ENCODE measurements around the gene LPO.
A peak's percentile ranks its signal among the peaks of the same experiment; 100 is the strongest.

Gene LPO

DNA sequence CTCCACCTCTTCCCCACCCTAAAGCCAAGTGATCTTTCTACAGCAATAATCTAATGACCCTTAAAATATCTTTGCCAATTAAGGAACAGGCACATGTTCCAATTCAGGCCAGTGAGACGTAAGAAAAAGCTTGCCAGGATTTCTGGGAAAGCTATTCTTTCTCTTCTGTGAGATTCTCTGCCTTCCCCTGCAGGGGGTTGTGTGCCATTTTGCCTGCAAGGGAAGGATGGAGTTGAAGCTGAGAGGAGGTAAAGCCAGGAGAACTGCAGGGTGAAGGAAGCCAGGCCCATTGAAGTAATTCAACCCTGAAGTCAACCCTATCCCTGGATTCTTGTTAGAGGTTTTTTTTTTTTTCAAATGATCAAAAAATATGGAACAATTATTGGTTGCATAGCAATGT lies 9.0 kb upstream of the LPO start:
- peak overlapping the region; percentile 26 for H3K27ac ChIP-seq (ENCODE audit: low read depth, low read length)
- H3K36me3 ChIP-seq (ENCODE audit: control insufficient read depth, insufficient read depth, low read length) = no peaks in the 10 kb centered on the region
- H3K9me3 ChIP-seq (ENCODE audit: control insufficient read depth, insufficient read depth, low read length) = no peaks in the 10 kb centered on the region
- H3K4me1 ChIP-seq (ENCODE audit: control insufficient read depth, insufficient read depth, low read length) = peaks cover 16% of the 10 kb centered on the region
- H3K9ac ChIP-seq (ENCODE audit: low read depth, low read length) = no peak overlapping the region
- peaks cover 79% of the 10 kb centered on the region for H3K27me3 ChIP-seq (ENCODE audit: control insufficient read depth, insufficient read depth, low read length)
- 0 out of 2 replicates have a peak overlapping the region, but pooled peaks have one; percentile 20 for H3K4me3 ChIP-seq (ENCODE audit: low read depth, low read length)

DNA sequence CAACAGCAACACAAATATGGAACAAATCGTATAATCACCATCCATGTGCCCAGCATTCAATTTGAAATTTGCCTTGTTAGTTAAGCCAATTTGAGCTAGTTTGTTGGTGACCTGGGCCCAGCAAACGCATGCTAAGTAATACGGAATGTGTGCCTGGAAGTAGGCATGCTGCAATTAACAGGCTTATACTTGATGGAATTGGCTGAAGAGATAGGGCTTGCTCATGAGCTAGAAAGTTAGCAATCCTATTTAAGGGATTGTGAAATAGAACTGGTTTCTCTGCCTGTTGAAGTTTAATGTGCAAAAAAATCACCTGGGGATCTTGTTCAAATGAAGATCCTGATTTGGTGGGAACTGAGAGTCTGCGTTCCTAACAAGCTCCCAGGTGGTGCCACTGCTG lies 8.5 kb upstream of the LPO start:
- no peaks in the 10 kb centered on the region for H3K9me3 ChIP-seq (ENCODE audit: control insufficient read depth, insufficient read depth, low read length)

DNA sequence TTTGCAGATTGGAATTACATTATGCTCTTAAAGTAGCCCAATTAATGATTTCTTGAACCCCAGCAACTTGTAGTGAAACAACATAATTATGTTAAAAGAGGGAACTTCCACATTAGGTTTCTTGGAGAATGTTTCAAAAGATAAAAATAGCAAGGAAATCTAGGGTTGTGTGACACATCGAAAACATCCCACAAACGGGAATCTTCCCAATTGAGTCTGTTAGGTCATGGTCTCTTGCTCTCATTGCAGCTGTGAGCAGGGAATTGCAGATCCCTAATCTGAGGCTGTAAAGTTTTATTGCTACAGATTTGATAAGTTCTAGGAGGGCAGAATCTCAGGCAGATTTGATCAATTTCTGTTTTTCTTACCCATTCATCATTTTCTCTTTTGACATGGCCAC lies 6.7 kb upstream of the LPO start:
- Histone ChIP-seq H3K4me1 (ENCODE audit: control insufficient read depth, insufficient read depth, low read length) (peaks cover 16% of the 10 kb centered on the region), H3K4me3 (ENCODE audit: low read depth, low read length) (no peak overlapping the region), H3K36me3 (ENCODE audit: control insufficient read depth, insufficient read depth, low read length) (no peaks in the 10 kb centered on the region), H3K27me3 (ENCODE audit: control insufficient read depth, insufficient read depth, low read length) (peaks cover 81% of the 10 kb centered on the region), H3K9me3 (ENCODE audit: control insufficient read depth, insufficient read depth, low read length) (no peaks in the 10 kb centered on the region), H3K27ac (ENCODE audit: low read depth, low read length) (no peak overlapping the region), H3K9ac (ENCODE audit: low read depth, low read length) (no peak overlapping the region)

More for the DNA sequence above, 8.5 kb upstream of the LPO start:
- Histone ChIP-seq H3K27me3 (ENCODE audit: control insufficient read depth, insufficient read depth, low read length) (peaks cover 84% of the 10 kb centered on the region), H3K27ac (ENCODE audit: low read depth, low read length) (no peak overlapping the region), H3K4me3 (ENCODE audit: low read depth, low read length) (no peak overlapping the region), H3K4me1 (ENCODE audit: control insufficient read depth, insufficient read depth, low read length) (peaks cover 16% of the 10 kb centered on the region), H3K9ac (ENCODE audit: low read depth, low read length) (no peak overlapping the region), H3K36me3 (ENCODE audit: control insufficient read depth, insufficient read depth, low read length) (no peaks in the 10 kb centered on the region)

DNA sequence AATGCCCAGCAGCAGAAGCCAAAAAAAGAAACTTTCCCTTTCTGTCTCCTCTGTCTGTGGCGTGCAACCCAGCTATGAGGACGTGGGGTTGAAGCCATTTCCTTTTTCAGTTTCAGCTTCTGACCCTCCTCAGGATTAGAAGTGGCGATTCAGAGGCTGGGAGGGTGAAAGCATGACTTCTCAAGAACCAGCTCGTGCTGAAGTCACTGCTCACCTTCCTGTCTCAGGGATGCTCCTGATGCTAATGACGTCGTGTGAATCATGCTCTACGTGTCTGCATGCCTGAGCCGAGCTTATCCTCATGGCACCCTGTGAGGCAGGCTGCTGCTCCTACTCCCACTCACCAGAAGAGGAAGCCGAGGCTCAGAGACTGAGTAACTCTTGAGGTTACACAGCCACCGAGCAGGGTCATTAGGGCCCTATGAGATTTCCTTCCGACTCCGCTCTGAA lies 5.7 kb upstream of the LPO start:
- Histone ChIP-seq H3K4me3 (ENCODE audit: low read depth, low read length) (no peak overlapping the region), H3K36me3 (ENCODE audit: control insufficient read depth, insufficient read depth, low read length) (no peaks in the 10 kb centered on the region), H3K4me1 (ENCODE audit: control insufficient read depth, insufficient read depth, low read length) (peaks cover 16% of the 10 kb centered on the region), H3K9ac (ENCODE audit: low read depth, low read length) (no peak overlapping the region), H3K9me3 (ENCODE audit: control insufficient read depth, insufficient read depth, low read length) (no peaks in the 10 kb centered on the region), H3K27me3 (ENCODE audit: control insufficient read depth, insufficient read depth, low read length) (peaks cover 76% of the 10 kb centered on the region), H3K27ac (ENCODE audit: low read depth, low read length) (no peak overlapping the region)

DNA sequence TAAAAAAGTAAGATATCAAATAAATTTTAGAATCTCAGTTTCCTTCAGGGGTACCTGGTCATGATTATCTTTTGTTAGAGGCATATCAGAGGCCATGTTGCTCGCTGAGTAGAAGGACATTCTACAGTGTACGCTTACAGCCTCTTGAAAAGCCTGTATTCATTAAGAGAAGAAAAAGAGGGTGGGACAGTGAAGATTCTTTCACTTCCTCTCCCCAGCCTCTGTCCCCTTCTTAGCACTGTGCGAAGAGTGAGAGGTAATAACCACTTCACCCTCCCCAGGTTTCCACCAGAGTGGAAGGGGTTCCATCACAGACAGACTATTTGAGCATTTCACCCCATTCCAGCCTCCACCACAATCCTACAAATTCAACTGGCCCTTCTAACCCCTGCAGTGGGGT lies 4.8 kb upstream of the LPO start:
- H3K4me3 ChIP-seq (ENCODE audit: low read depth, low read length) = no peak overlapping the region
- H3K27me3 ChIP-seq (ENCODE audit: control insufficient read depth, insufficient read depth, low read length) = peaks cover 71% of the 10 kb centered on the region
- H3K4me1 ChIP-seq (ENCODE audit: control insufficient read depth, insufficient read depth, low read length) = peaks cover 12% of the 10 kb centered on the region
- no peaks in the 10 kb centered on the region for H3K9me3 ChIP-seq (ENCODE audit: control insufficient read depth, insufficient read depth, low read length)
- no peak overlapping the region for H3K9ac ChIP-seq (ENCODE audit: low read depth, low read length)
- H3K36me3 ChIP-seq (ENCODE audit: control insufficient read depth, insufficient read depth, low read length) = no peaks in the 10 kb centered on the region
- no peak overlapping the region for H3K27ac ChIP-seq (ENCODE audit: low read depth, low read length)

DNA sequence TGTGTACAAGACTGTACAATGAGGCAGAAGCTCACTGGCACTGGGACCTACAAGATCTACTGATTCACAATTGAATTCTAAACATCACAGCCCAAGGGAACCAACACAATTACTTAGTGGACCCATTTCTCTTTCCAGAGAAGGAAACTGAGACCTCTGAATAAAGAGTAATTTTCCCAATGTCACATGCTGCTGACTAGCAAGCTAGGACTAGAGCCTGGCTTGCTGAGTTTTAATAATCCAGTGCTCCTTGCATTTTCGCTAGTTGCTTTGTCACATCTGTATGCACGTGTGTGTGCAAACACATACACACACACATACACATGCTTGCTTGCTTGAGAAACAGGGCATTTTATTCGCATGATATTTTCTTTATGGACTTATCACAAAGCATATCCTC lies 3.9 kb upstream of the LPO start:
- no peaks in the 10 kb centered on the region for H3K9me3 ChIP-seq (ENCODE audit: control insufficient read depth, insufficient read depth, low read length)
- no peaks in the 10 kb centered on the region for H3K36me3 ChIP-seq (ENCODE audit: control insufficient read depth, insufficient read depth, low read length)
- H3K27me3 ChIP-seq (ENCODE audit: control insufficient read depth, insufficient read depth, low read length) = peaks cover 78% of the 10 kb centered on the region
- 0 out of 2 replicates have a peak, but pooled peaks cover 4% of the 10 kb centered on the region for H3K4me1 ChIP-seq (ENCODE audit: control insufficient read depth, insufficient read depth, low read length)
- no peak overlapping the region for H3K27ac ChIP-seq (ENCODE audit: low read depth, low read length)
- H3K4me3 ChIP-seq (ENCODE audit: low read depth, low read length) = no peak overlapping the region
- no peak overlapping the region for H3K9ac ChIP-seq (ENCODE audit: low read depth, low read length)

DNA sequence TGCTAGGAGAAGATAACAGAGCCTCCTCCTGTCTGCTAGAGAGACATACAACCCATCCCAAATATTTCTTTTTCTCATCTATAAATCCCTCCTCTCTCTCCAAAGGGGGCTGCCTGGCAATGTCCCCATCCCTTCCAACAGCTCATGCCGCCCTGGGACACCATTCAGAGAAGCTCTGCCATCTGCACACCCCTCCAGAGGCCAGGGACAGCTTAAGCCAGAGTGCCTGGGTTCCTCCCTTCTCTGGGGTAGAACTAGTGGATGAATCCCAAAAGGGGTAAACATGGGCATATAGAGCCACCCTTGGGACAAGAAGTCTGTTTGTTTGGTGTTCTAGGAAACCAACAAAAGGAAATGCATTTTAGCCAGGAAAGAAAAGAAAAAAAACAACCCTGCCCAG lies 2.6 kb upstream of the LPO start:
- H3K9ac ChIP-seq (ENCODE audit: low read depth, low read length) = no peak overlapping the region
- no peak overlapping the region for H3K4me3 ChIP-seq (ENCODE audit: low read depth, low read length)
- H3K4me1 ChIP-seq (ENCODE audit: control insufficient read depth, insufficient read depth, low read length) = no peaks in the 10 kb centered on the region
- no peaks in the 10 kb centered on the region for H3K9me3 ChIP-seq (ENCODE audit: control insufficient read depth, insufficient read depth, low read length)
- H3K27me3 ChIP-seq (ENCODE audit: control insufficient read depth, insufficient read depth, low read length) = peaks cover 78% of the 10 kb centered on the region
- no peaks in the 10 kb centered on the region for H3K36me3 ChIP-seq (ENCODE audit: control insufficient read depth, insufficient read depth, low read length)
- no peak overlapping the region for H3K27ac ChIP-seq (ENCODE audit: low read depth, low read length)

DNA sequence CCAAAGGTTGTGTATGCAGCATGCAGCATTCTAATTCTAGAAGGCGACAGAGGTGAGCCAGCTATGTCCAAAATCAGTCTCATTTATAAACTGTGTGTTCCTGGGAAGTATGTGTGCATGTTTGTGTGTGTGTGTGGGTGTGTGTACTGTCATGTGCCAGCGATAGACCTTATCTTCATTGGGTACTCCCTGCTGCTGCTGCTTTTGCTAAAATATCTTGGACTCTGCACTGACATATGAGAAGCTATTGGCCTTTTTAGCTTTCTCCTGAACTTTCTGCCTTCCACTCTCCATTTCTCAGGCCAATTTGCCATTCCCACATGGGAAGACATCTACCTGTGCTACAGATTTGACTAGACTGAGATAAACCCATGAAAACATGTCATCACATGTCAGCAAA lies 2.0 kb upstream of the LPO start:
- Histone ChIP-seq H3K4me1 (ENCODE audit: control insufficient read depth, insufficient read depth, low read length) (no peaks in the 10 kb centered on the region), H3K9ac (ENCODE audit: low read depth, low read length) (no peak overlapping the region), H3K4me3 (ENCODE audit: low read depth, low read length) (no peak overlapping the region), H3K9me3 (ENCODE audit: control insufficient read depth, insufficient read depth, low read length) (no peaks in the 10 kb centered on the region), H3K36me3 (ENCODE audit: control insufficient read depth, insufficient read depth, low read length) (no peaks in the 10 kb centered on the region), H3K27me3 (ENCODE audit: control insufficient read depth, insufficient read depth, low read length) (peaks cover 72% of the 10 kb centered on the region), H3K27ac (ENCODE audit: low read depth, low read length) (no peak overlapping the region)

DNA sequence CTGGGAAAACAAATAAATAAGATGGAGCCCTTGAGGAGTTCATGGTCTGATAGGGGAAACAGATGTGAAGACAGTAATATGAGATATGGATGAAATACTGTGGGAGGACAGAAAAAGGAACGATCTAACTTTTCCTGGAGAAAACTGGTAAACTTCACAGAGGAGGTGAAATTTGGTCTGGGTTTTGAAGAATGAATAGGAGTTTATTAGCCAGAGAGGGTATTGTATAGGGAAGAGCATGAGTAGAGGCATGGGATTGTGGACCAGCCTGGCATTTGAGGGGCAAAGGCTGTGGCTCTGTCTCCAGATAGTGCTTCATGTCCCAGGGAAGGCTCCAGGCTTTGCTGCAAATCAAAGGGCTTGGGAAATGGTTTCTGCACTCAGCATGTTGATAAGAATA lies 1.6 kb downstream of the LPO start:
- H3K9ac ChIP-seq (ENCODE audit: low read depth, low read length) = no peak overlapping the region
- H3K4me1 ChIP-seq (ENCODE audit: control insufficient read depth, insufficient read depth, low read length) = no peaks in the 10 kb centered on the region
- no peak overlapping the region for H3K27ac ChIP-seq (ENCODE audit: low read depth, low read length)
- H3K4me3 ChIP-seq (ENCODE audit: low read depth, low read length) = no peak overlapping the region
- H3K9me3 ChIP-seq (ENCODE audit: control insufficient read depth, insufficient read depth, low read length) = no peaks in the 10 kb centered on the region
- peaks cover 46% of the 10 kb centered on the region for H3K27me3 ChIP-seq (ENCODE audit: control insufficient read depth, insufficient read depth, low read length)
- no peaks in the 10 kb centered on the region for H3K36me3 ChIP-seq (ENCODE audit: control insufficient read depth, insufficient read depth, low read length)

DNA sequence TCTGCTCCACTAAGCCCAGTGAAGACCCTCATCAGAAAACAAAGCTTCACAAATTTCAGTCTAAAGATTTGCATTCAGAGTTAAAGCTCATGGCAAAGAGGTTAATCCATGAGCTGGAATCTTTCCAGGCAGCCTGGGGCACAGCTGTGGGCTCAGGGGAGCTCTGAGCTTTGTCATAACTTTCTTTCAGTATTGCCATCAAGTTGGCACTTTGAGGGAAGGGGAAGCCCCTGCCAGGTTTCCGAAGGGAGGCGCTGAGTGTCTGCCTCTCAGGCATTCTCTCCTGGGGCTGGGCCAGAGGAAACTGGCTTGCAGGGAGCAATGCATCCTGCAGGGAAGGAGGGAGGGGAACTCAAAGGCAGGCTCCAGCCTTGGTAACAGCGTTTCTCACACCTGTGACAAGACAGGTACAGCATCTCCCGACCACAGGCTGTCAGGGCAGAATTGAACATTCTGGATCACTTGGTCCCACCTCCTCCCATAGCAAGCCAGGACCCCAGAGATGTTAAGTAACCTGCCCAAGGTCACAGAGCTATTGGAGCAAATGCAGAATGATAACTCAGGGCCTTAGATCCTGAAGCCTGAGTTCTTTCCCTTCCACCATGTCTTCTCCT lies 3.9 kb downstream of the LPO start:
- Histone ChIP-seq H3K4me1 (ENCODE audit: control insufficient read depth, insufficient read depth, low read length) (no peaks in the 10 kb centered on the region), H3K27me3 (ENCODE audit: control insufficient read depth, insufficient read depth, low read length) (peaks cover 49% of the 10 kb centered on the region)

DNA sequence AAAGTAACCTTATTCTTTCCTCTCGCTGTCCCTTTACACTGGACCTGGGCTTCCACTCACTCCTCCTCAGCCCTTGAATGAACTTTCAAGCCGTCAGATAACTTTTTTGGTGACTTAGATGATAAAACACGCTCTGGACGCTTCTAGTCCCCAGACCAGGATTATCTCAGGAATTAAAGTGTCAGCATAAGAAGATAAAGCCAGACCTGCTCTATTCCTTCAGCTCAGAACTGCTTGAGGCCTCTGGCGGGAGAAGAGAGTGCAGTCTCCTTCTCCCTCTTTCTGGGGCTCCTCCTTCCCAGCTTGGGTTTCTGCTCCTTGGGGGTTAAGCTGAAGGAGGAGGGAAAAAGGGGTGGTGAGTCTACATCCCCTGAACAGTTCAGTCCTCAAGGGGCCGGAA lies 6.6 kb downstream of the LPO start:
- Histone ChIP-seq H3K4me3 (ENCODE audit: low read depth, low read length) (no peak overlapping the region), H3K27me3 (ENCODE audit: control insufficient read depth, insufficient read depth, low read length) (peaks cover 60% of the 10 kb centered on the region), H3K4me1 (ENCODE audit: control insufficient read depth, insufficient read depth, low read length) (no peaks in the 10 kb centered on the region), H3K36me3 (ENCODE audit: control insufficient read depth, insufficient read depth, low read length) (no peaks in the 10 kb centered on the region), H3K9ac (ENCODE audit: low read depth, low read length) (no peak overlapping the region), H3K9me3 (ENCODE audit: control insufficient read depth, insufficient read depth, low read length) (peaks cover 2% of the 10 kb centered on the region), H3K27ac (ENCODE audit: low read depth, low read length) (no peak overlapping the region)

More for the DNA sequence above, 3.9 kb downstream of the LPO start:
- Histone ChIP-seq H3K9me3 (ENCODE audit: control insufficient read depth, insufficient read depth, low read length) (no peaks in the 10 kb centered on the region), H3K4me3 (ENCODE audit: low read depth, low read length) (no peak overlapping the region), H3K36me3 (ENCODE audit: control insufficient read depth, insufficient read depth, low read length) (no peaks in the 10 kb centered on the region), H3K27ac (ENCODE audit: low read depth, low read length) (no peak overlapping the region), H3K9ac (ENCODE audit: low read depth, low read length) (no peak overlapping the region)

Data from HUES48 (cell line).